Loucy (cell line): Measurements from ENCODE around the gene MIA2.

Experiments
- EZH2phosphoT487 ChIP-seq: fragments of 200-600 bp; IDR thresholded peaks from 2 replicates; pipeline ENCODE4 v1.6.1; 2018; ENCODE audit warnings: antibody characterized with exemption, mild to moderate bottlenecking, moderate library complexity, borderline replicate concordance
- TF ChIP-seq, protein P1 (sequence below): fragments of 200-600 bp; sonication (generic); conservative IDR thresholded peaks from 2 replicates; pipeline ENCODE4 v1.5.1; 2014; ENCODE audit warnings: mild to moderate bottlenecking, antibody characterized with exemption, low read length

- TF ChIP-seq, protein P1, sequence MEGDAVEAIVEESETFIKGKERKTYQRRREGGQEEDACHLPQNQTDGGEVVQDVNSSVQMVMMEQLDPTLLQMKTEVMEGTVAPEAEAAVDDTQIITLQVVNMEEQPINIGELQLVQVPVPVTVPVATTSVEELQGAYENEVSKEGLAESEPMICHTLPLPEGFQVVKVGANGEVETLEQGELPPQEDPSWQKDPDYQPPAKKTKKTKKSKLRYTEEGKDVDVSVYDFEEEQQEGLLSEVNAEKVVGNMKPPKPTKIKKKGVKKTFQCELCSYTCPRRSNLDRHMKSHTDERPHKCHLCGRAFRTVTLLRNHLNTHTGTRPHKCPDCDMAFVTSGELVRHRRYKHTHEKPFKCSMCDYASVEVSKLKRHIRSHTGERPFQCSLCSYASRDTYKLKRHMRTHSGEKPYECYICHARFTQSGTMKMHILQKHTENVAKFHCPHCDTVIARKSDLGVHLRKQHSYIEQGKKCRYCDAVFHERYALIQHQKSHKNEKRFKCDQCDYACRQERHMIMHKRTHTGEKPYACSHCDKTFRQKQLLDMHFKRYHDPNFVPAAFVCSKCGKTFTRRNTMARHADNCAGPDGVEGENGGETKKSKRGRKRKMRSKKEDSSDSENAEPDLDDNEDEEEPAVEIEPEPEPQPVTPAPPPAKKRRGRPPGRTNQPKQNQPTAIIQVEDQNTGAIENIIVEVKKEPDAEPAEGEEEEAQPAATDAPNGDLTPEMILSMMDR = no peak
- no peak for TF ChIP-seq EZH2phosphoT487
Observed at GRCh38 chr14:39184628-39185255, 49.0 kb upstream of the MIA2 start.
